ENCODE results near the gene SNX9.

SNX9 gene

DNA sequence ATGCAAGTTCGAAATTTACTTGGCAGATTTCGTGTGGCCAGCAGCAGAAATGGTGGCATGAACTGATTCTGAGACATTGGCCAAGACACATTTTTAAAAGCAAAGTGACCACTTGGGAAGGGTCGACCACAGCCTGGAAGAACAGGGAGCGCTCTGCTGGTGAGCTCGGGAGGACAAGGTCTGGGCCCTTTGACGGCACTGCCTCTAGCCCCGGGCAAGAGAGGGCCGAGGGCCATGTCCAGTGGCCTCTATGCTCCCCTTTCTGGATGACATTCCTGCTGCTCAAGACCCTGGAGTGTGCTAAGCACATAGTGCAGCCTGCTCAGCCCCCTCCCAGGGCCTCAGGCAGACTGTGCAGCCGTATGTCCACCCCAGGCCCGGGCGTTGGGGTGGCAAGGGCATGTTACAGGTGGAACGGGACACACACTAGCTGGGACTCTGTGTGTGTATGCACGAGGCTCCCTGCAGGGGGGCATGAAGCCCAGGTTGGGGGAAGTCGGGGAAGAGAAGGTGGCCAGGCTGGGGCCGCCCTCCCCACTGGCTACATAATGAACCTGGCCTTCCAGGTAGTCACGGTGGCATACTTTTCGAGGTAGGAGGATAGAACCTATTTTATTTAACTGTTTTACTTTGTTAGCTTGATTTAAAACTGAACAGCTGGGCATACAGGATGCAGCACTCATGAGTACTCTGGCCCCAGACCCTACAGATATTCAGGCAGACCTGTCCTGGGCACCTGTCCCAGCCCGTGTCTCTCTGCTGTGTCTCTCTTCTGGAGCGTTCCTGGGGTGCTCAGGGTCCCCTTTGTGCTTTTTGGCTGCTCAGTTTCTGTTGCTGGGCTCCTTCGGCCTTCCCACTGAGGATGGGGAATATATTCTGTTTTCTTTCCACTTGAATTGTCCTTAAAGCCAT lies 165.0 kb downstream of the SNX9 start:
- H3K4me3 ChIP-seq (ENCODE audit: low read length), result no peak overlapping the region
- H3K9me3 ChIP-seq (ENCODE audit: control insufficient read depth, insufficient read depth, low read length), result no peaks in the 10 kb centered on the region
- no CpG with 5 or more reads among the region's 20 CpGs for WGBS (ENCODE audit: insufficient coverage, insufficient read length)
- H3K4me1 ChIP-seq (ENCODE audit: control insufficient read depth, insufficient read depth, low read length), result peaks cover 5% of the 10 kb centered on the region
- DNase-seq (ENCODE audit: low read depth, low spot score), result no peak
- no peaks in the 10 kb centered on the region for H3K27me3 ChIP-seq (ENCODE audit: control insufficient read depth, insufficient read depth, low read length)
- H3K36me3 ChIP-seq (ENCODE audit: control insufficient read depth, insufficient read depth, low read length), result no peaks in the 10 kb centered on the region
- H3K27ac ChIP-seq (ENCODE audit: low read length), result no peak overlapping the region

- peaks cover 5% of the 10 kb centered on the region for H3K4me1 ChIP-seq (ENCODE audit: control insufficient read depth, insufficient read depth, low read length)
- no peaks in the 10 kb centered on the region for H3K36me3 ChIP-seq (ENCODE audit: control insufficient read depth, insufficient read depth, low read length)
- DNase-seq (ENCODE audit: low read depth, low spot score), result no peak
- H3K27me3 ChIP-seq (ENCODE audit: control insufficient read depth, insufficient read depth, low read length), result no peaks in the 10 kb centered on the region
- no peak overlapping the region for H3K27ac ChIP-seq (ENCODE audit: low read length)
- no peak overlapping the region for H3K4me3 ChIP-seq (ENCODE audit: low read length)
- H3K9me3 ChIP-seq (ENCODE audit: control insufficient read depth, insufficient read depth, low read length), result no peaks in the 10 kb centered on the region
- no CpG with 5 or more reads among the region's 8 CpGs for WGBS (ENCODE audit: insufficient coverage, insufficient read length)
Measured at GRCh38 chr6:157988700-157989063, 165.6 kb downstream of the SNX9 start.

DNA sequence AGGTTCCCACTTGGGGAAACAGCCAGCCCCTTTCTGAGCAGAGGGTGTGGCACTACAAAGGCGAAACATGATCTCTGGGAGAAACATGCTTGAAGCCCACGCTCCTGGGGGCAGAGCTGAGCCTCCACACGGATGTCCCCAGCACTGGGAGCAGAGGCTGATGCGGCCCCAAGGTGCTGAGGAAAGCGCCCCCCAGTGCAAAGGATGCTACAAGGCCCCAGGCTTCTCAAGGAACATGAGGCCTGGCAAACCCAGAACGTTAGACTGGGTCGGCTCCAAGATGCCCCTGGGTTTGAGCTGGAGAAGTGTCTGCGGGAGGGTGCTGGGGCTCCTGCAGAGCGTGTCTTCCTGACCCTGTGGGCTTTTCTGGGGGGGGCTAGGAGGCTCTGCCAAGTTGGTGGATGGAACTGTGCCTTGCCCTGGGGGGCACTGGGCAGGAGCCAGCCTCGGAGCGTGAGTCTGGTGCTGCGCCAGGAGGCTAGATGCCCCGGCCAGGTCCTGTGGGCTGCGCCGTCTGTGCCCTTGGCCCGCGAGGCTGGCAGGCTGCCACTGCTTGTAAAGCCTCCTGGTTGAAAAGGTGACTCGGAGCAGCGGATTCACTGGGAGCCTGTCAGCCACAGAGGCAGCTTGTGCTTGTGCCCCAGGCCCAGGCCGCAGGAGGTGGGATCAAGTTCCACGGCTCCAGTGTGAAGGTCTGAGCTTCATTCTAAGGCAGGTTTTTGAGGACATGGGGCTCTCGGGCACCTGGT lies 166.7 kb downstream of the SNX9 start:
- Histone ChIP-seq H3K36me3 (ENCODE audit: control insufficient read depth, insufficient read depth, low read length) (no peaks in the 10 kb centered on the region), H3K27ac (ENCODE audit: low read length) (no peak overlapping the region), H3K4me3 (ENCODE audit: low read length) (no peak overlapping the region), H3K9me3 (ENCODE audit: control insufficient read depth, insufficient read depth, low read length) (no peaks in the 10 kb centered on the region), H3K27me3 (ENCODE audit: control insufficient read depth, insufficient read depth, low read length) (no peaks in the 10 kb centered on the region), H3K4me1 (ENCODE audit: control insufficient read depth, insufficient read depth, low read length) (peaks cover 5% of the 10 kb centered on the region)
- no peak for DNase-seq (ENCODE audit: low read depth, low spot score)
- no CpG with 5 or more reads among the region's 22 CpGs for WGBS (ENCODE audit: insufficient coverage, insufficient read length)

DNA sequence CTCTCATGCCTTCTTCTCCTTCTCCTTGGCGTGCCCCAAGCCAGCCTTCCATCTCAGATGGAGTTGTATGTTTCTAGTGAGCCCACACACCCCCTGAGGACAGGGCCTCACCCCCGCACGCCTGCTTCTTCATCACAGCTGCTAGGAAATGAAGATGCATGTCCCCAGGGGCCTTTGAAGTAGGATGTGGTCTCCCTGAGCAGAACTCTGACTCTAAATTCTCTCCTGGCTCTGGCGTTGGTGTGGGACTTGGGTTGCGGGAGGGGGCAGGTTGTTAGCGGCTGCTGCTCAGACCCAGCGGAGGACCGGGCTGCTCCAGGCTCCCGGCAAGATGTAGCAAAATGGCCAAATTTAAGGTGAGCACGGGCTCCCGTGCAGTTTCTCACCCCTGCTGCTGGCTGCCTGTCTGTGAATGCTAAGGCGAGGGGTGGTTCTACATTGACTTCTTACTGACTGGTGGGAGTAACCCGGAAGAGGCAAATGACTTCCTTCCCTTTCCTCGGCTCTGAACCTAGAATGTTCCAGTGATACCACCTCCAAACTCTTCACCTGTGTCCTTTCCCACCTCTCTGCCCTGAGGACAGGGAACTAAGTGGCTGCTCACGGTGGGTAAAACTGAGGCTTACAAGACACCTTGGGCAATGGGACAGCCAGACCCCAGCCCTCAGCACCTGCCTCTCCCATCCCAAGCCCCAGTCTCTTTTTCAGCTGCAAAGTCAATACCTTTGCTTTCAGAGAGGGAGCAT lies 167.4 kb downstream of the SNX9 start:
- no peaks in the 10 kb centered on the region for H3K9me3 ChIP-seq (ENCODE audit: control insufficient read depth, insufficient read depth, low read length)
- peaks cover 5% of the 10 kb centered on the region for H3K4me1 ChIP-seq (ENCODE audit: control insufficient read depth, insufficient read depth, low read length)
- no peaks in the 10 kb centered on the region for H3K27me3 ChIP-seq (ENCODE audit: control insufficient read depth, insufficient read depth, low read length)
- H3K27ac ChIP-seq (ENCODE audit: low read length), result no peak overlapping the region
- DNase-seq (ENCODE audit: low read depth, low spot score), result no peak
- H3K4me3 ChIP-seq (ENCODE audit: low read length), result no peak overlapping the region
- WGBS (ENCODE audit: insufficient coverage, insufficient read length), result no CpG with 5 or more reads among the region's 15 CpGs
- H3K36me3 ChIP-seq (ENCODE audit: control insufficient read depth, insufficient read depth, low read length), result no peaks in the 10 kb centered on the region

GRCh38 chr6:157991067-157991432 lies 168.0 kb downstream of the SNX9 start:
- Histone ChIP-seq H3K4me3 (ENCODE audit: low read length) (no peak overlapping the region), H3K27ac (ENCODE audit: low read length) (no peak overlapping the region), H3K4me1 (ENCODE audit: control insufficient read depth, insufficient read depth, low read length) (peaks cover 5% of the 10 kb centered on the region), H3K27me3 (ENCODE audit: control insufficient read depth, insufficient read depth, low read length) (no peaks in the 10 kb centered on the region), H3K36me3 (ENCODE audit: control insufficient read depth, insufficient read depth, low read length) (no peaks in the 10 kb centered on the region), H3K9me3 (ENCODE audit: control insufficient read depth, insufficient read depth, low read length) (no peaks in the 10 kb centered on the region)
- DNase-seq (ENCODE audit: low read depth, low spot score), result no peak
- no CpG with 5 or more reads among the region's 11 CpGs for WGBS (ENCODE audit: insufficient coverage, insufficient read length)

- no CpG with 5 or more reads among the region's 3 CpGs for WGBS (ENCODE audit: insufficient coverage, insufficient read length)
- no peak for DNase-seq (ENCODE audit: low read depth, low spot score)
- H3K27me3 ChIP-seq (ENCODE audit: control insufficient read depth, insufficient read depth, low read length), result no peaks in the 10 kb centered on the region
- no peaks in the 10 kb centered on the region for H3K36me3 ChIP-seq (ENCODE audit: control insufficient read depth, insufficient read depth, low read length)
- H3K27ac ChIP-seq (ENCODE audit: low read length), result no peak overlapping the region
- H3K4me3 ChIP-seq (ENCODE audit: low read length), result no peak overlapping the region
- H3K4me1 ChIP-seq (ENCODE audit: control insufficient read depth, insufficient read depth, low read length), result peaks cover 6% of the 10 kb centered on the region
- H3K9me3 ChIP-seq (ENCODE audit: control insufficient read depth, insufficient read depth, low read length), result no peaks in the 10 kb centered on the region
Measured at GRCh38 chr6:157993076-157993475, 170.0 kb downstream of the SNX9 start.

DNA sequence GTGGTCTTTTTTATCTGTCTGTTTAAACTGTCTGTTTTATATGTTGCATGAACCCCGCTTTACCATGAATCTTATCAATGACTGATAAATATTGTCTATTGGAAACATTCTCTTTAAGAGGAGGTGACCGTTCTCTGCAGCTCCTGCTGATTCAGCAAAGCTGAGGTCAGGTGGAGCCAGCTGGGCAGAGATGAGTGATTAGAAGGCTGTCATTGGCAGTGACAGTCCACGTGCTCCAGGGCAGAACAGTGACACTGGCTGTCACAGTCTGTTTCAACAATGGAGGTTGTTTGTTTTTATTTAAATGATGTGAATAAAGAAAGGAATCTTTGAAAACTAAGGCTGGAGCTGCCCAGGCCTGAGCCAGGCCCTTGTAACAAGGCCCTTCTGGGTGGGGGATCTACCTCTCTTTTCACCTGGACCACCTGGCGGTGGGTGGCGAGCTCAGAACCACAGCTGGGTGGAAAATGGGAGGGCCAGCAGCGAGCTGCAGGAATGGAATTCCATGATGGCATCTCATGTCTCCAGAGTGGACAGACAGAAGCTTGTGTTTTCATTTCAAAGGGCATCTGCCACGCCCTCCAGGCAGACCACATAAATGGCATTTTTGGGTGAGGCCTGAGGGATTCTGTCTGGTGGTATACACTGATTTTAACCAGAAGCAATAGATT lies 171.2 kb downstream of the SNX9 start:
- no peaks in the 10 kb centered on the region for H3K9me3 ChIP-seq (ENCODE audit: control insufficient read depth, insufficient read depth, low read length)
- H3K27me3 ChIP-seq (ENCODE audit: control insufficient read depth, insufficient read depth, low read length), result no peaks in the 10 kb centered on the region
- WGBS (ENCODE audit: insufficient coverage, insufficient read length), result no CpG with 5 or more reads among the region's 7 CpGs
- H3K36me3 ChIP-seq (ENCODE audit: control insufficient read depth, insufficient read depth, low read length), result no peaks in the 10 kb centered on the region
- H3K4me1 ChIP-seq (ENCODE audit: control insufficient read depth, insufficient read depth, low read length), result peaks cover 6% of the 10 kb centered on the region
- H3K27ac ChIP-seq (ENCODE audit: low read length), result no peak overlapping the region
- H3K4me3 ChIP-seq (ENCODE audit: low read length), result no peak overlapping the region
- no peak for DNase-seq (ENCODE audit: low read depth, low spot score)

Measured in iPS DF 6.9 (cell line).